HG03432 (cell line): ENCODE measurements around the gene PCBP2.
"Not testable (repeated sequence)": the region's sequence is repeated elsewhere in the genome, so short reads cannot be mapped to it uniquely, and the experiment has no call there.

Source experiments
- ATAC-seq: cut with Tn5 transposase; IDR thresholded peaks from one replicate; pipeline ENCODE4 v1.9.1; 2021; ENCODE audit warnings: mild to moderate bottlenecking, moderate library complexity; ENCODE audit not compliant: unreplicated experiment

The PCBP2 gene

DNA sequence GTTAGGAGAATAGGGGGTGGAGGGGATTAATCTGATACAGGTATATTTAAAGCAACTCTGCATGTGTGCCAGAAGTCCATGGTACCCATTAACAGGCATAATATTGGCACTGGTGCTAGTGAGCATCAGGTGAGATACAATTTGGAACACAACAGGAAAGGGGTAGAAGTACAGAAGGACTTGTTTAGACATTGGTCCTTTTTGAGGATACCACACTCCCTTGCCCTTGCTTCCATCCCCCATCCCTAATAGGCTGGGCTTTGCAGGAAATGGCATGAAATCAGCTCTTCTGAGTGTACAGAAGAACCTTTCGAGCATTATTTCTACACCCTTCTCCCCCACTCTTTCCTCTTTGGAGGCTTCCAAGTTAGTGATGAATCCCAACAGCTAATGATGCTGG, 16.4 kb downstream of the PCBP2 start:
- no peak for ATAC-seq

DNA sequence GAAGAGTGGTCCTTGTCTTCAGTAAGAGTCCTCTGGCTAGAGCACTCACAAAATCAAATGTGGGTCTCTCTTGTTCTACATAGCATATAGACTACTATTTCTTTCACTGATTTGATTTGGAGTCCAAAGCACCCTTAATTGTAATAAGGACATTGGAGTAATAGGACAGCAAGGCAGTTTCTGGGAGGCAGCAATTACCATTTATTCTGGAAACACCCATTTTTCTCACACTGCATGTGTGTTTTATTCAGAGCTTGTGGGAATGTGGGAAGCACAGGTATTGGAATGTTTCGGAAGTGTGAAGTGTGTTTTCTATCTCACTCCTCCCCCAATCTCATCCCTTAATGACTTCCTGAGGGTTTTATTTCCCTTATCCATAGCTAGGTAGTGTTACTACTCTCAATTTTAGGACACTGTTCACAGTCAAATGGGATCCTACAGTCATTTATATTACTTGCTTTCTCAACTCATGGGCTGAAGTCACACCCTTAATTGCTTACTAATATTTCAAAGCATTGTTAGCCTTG, 20.2 kb downstream of the PCBP2 start:
- no peak for ATAC-seq

DNA sequence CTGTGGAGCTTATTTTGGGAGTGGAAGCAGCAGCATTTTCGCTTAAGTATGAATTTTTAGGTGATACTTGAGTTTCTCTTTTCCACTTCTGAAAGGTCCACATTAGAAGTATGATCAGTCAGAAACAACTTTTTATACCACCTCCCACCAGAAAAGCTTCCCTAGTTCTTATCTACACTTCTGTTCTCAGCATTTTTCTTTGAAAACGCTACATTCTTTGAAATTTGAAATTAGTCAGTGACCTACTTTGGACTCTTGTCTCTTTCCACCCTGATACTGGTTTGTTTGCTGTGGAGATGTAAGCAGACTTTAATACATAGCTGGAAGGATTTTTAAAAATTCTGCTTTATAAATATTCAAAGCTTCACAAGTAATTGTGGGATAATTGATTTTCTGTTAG, 22.2 kb downstream of the PCBP2 start:
- no peak for ATAC-seq

DNA sequence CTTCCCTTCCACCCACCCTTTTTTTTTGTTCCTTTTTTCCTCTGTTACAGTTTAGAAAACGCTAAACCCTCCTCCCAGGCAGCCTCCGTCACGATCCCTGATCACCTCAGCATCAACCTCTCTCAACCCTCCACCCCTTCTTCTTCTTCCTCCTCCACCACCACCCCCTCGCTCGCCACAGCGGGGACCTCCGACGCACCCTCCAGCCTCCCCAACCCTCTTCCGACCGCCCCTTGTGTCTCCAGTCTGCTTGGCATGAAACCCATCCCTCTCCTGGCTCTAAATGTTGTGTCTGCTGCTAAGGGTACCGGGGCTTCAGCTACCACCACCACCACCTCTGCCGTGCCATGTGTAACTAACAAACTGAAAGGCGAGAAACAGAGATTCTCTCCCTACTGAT, 22.9 kb downstream of the PCBP2 start:
- ATAC-seq = no peak

DNA sequence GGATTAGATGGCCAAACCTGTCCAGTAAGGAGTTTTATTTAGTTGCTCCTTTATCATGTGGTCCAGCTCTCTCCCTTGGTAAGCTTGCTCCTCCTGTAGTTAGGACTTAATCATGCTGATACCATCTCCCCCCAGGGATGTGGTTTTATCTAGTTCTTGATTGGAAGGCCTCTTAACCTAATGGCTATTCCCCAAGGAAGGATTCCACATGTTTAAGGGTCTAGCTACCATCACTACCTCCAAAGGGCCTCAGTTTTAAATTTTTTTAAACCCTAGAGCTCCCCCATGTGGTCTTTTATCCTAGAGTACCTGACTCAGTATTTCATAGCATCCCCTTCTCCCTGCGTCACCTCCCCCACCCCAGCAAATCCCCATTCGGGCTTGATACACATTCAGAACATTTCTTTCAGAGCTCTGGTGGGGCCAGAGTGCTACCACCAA, 24.9 kb downstream of the PCBP2 start:
- no peak for ATAC-seq

DNA sequence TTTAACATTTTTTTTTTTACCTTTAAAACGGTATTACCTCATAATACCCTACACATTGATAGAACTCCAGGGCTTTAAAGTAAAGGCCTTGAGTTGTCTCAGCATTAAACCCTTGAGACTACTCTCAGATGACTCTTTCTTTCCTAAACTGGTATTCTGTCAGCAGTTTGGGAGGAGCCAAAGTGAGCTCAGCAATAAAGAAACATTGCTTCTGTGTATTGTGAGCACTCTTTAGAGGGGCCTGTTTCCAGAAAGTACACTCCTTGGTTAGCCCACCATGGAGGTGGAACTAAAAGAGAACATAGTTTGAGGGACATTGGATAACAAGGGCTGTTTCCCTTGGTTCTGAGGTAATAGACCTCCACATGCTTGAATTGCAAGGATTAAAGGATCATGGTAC, 27.0 kb downstream of the PCBP2 start:
- no peak for ATAC-seq

DNA sequence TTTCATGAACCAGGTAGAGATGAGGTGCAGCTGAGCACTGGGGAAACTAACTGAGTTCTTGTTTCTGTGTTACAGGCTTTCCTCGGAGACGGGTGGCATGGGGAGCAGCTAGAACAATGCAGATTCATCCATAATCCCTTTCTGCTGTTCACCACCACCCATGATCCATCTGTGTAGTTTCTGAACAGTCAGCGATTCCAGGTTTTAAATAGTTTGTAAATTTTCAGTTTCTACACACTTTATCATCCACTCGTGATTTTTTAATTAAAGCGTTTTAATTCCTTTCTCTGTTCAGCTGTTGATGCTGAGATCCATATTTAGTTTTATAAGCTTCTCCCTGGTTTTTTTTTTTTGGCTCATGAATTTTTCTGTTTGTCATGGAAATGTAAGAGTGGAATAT, 27.4 kb downstream of the PCBP2 start:
- ATAC-seq = no peak

DNA sequence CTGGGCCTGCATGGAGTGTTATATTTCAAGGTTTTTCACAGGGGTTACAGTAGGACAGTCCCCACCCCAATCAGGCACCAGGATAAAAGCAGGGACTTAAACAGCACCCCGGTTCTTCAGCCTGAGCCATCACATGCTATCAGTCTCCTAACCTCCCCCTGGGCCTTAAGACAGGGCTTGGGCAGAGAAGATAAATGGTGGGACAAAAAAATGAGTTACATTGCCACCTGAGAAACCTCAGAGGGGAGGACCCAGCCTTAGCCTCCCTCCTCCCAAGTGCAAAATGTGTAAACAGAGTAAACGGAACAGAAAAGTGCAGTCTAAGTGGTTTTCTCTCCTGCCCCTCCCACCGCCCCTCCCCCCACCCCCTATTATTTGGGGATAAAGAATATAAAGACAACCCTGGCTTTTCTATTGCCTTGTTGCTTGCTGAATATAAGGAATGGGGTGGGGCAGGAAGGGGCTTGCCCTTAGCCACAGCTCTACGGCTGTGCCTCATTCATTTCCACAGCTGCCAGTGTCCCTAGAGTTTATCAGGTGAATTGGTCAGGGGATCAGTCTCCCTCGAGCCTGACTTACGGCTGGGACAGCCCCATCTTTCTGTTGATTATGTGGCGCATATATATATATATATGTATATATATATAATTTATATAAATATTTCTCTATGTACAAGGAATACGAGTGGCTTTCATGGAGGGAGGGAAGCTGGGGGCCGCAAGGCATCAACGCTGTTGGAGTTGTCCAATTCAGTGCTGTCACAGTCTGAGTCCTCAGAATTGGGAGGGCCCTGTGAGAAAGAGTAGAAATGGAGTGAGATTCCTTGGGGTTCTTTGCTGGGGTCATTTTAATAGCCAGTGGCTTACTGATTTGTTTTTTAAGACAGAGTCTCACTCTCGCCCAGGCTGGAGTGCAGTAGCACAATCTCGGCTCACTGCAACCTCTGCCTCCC, 28.9 kb downstream of the PCBP2 start:
- ATAC-seq = no peak

DNA sequence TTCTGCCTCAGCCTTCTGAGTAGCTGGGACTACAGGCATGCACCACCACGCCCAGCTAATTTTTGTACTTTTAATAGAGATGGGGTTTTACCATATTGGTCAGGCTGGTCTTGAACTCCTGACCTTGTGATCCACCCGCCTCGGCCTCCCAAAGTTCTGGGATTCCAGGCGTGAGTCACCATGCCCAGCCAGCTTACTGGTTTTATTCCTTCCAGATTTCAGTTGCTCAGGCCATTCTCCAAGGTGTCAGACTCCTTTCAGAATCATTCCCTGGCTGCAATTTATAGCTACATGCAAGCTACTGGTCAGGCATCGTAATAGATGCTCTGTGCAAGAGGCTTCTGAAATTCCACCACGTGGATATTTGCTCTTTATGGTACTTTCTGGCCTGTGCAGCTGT, 29.6 kb downstream of the PCBP2 start:
- ATAC-seq = not testable (repeated sequence)

DNA sequence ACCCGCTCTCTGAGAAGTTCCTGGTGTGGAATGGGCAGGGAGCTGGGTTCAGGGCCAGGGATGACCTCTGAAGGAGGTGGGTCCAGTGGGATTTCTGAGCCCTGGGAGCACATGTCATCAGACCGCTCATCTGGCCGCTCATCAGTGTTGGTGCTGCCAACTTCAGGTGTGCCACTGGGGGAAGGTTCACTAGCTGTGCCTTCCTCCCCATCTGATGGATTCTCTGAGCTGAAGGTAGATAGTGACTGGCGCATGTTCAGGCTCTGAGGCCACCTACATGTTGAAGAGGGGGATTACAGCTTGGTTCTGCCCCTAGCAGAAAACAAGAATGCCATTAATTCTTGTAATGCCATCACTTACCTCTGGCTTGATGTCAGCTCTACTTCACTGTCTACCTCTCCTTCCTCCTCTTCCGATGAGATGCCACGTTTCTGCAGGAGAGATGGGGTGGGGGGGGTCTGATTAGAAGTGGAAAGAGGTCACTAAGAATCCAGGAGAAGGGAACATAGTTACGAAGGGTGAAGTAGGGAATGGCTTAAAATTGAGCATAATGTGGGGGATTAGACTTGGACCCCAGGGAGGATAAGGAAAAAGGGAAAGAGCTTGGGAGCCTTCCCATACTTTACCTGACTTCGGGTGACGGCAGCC, 30.2 kb downstream of the PCBP2 start:
- no peak for ATAC-seq

DNA sequence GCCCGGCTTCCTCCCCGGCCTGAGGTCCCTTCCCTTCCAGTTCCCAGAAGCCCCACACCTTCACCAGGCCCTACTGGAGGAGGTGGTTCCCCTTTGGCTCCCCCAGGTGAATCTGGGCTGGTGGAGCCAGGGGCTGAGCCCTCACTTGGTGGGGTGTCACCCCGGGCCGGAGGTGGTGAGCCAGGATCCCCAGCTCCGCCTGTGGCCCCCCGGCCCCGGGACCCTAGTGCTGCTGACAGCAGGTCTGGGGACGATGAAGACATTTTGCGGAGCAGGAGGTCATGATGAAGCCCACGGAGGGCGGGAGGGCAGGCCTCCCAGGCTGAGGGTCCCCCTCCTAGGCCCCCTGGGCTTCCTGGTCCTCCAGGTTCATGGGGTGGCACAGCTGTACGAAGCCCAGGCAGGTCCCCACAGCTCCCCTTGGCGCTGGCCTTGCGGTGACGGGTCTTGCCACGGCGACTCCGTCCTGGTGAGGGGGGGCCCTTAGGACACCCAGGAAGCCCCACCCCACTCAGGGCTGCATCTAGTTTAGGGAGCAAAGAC, 30.8 kb downstream of the PCBP2 start:
- no peak for ATAC-seq

DNA sequence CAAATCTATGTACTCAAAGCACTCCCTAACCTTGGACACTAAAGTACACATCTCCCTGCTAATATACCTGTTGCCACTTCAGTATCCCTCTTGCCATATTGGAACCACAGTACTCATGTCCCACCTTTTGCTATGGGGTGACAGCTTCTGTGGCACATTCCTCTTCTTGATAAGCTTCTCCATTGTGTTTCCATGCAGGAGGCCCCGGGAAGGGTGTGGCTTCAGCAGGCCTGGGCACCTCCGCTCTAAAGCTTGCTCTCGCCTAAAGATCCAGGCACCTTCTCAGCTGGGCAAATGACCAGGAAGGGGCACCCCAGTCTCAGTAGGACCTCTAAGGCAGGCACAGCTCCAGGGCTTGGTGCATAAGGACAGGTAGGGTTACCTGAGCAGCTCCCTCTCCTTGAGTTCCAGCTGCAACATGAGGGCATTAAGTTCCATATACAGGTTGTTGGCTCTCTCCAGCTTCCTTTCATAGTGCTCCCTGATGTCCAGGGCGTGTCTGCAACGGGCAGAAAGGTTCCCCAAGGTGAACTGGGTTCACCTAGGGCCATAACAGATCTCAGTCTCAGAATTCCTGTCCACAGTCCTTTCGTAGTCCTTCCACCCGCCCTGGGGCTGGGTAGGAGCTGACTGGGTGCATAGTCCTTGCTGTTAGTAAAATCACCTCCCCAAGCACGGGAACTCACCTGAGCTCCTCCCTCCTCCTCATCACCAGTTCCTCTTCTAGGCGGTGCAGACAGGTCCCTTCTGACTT, 31.5 kb downstream of the PCBP2 start:
- ATAC-seq = no peak

DNA sequence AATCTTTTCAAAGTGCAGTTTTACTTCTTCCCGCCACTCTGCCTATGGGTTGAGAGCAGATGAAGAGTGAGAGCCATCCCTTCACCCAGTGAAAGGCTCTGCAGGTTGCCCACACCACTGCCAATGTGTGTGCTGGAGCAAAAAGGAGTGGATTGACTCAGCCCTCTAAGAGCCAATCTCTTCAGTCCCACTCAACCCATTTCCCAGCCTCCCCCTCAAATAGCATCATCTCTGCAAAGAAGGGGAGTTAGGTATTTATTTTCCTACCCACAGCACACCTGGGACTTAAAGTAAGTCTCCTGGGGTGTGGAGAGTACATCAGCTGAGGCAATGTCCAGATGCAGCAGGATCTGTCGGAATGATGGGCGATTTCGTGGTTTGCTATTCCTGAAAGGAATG, 32.1 kb downstream of the PCBP2 start:
- no peak for ATAC-seq

DNA sequence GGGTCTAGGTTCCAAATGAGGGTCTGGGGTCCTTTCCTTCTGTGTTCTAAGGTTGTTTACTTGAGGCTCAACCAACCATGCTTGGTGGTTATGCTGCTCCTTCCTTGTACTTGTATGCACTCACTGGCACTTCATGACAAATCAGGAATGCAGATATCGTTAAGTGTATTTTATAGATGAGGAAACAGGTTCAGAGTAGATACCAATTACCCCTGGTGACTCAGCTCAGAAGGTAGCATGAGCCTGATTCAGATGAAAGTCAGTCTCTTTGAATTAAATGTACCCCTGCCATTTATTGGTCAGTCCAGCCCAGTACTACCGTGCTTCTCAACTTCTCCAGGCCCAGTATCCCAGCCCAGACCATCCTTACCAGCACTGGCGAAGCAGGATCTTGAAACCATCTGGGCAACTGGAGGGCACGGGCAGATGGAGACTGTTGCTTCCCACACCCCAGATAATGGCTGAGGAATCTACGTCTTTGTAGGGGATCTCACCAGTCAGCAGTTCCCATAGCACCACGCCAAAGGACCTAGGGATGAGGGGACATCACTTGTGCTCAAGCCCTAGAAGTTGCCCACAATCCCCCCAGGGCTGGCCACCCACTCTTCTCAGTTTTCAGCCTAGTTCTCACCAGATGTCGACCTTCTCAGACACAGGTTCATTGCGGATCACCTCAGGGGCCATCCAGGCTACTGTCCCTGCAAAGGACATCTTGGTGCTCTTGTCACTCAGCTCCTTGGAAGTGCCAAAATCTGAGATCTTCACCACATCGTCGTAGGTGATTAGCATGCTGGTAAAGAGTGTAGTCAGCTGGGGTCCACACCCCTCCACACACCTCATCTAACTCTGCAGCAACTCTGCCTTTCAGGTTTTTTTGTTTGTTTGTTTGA, 33.0 kb downstream of the PCBP2 start:
- ATAC-seq = no peak

DNA sequence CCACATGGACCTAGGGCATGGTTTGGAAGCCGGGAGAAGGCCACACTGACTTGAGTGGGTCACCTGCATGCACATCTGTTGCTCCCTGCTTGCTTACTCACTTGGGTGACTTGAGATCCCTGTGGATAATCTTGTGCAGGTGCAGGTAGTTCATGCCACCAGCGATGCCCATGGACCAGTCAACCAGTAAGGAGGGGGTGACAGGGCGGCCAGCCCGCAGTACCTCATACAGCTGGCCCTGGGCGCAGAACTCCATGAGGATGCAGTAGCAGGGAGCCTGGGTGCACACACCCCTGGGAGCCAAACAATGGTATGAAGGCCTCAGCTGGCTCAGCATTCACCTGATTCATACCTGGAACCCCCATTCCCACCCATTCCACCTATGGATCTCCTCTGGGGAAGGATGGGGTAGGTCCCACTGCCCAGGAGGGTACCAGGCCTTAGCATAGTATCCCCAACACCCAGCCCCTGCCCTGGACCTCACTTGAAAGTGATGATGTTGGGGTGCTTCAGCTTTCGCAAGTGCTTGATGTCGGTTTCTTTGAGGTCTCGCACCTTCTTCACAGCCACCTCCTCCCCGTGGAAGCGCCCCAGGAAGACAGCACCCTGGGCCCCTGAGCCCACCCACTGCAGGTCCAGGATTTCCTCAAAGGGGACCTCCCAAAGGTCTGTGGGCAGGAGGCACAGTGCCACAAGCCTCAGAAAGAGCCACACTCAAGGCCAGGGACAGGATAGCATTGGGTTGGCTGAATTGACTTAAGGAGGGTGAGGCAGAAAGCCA, 34.2 kb downstream of the PCBP2 start:
- ATAC-seq = no peak

DNA sequence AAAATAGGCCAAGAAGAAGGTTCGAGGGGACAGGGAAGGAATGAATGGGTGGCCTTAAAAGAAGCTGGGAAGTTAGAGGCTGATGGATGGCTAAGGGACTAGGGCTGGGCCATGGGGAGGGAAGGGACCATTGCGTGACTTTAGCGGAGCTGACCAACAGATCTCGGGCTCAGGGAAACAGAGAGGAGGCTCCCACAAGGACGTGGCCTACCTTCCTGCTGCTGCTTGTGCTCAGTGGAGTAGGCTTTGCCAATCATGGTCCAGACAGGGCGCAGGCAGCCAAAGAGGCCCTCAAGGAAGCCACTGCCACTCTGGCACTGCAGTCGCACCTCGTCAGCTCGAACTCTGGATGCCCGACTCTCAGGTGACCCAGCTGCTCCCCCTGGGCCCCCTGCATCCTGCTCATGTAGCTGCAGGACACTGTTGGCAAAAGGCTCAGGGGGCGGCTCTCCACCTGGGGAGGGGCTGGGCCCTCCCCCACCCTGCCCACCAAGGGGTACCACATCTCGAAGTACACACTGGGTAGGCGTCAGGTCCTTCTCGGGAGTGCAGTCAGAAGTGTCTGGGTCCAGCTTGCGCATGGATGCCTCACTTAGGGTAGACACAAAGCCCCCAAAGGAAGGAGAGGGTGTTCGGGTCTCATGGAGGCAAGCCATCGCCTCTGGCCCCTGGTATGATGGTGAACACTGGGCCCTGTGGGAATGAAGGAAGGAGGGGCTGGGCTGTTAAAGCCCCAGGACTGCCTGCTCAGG, 35.0 kb downstream of the PCBP2 start:
- ATAC-seq = no peak

DNA sequence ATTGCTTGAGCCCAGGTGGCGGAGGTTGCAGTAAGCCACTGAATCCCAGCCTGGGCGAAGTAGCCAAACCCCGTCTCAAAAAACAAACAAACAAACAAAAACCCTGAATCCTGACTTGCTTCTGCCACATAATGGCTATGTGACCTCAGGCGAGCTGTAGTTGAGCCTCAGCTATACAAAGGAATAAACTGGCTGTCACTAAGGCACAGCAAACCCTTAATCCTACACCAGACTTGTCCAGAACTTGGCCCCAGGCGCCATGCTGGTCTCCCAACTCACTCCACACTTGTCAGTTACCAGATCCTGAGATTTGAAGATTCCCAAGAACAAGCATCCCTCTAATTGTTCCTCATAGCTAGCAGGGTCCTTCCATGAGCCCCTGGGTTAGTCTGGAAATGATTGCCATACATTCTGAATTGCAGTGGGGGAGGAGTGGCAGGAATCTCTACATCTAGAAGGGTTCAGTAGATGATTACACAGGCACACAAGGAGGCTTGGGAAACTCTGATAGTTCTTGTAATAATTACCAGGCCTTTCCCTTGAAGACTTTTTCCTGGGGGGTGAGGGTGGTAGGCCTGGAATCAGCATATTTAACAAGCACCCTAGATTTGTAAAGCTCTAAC, 37.5 kb downstream of the PCBP2 start:
- ATAC-seq = no peak

DNA sequence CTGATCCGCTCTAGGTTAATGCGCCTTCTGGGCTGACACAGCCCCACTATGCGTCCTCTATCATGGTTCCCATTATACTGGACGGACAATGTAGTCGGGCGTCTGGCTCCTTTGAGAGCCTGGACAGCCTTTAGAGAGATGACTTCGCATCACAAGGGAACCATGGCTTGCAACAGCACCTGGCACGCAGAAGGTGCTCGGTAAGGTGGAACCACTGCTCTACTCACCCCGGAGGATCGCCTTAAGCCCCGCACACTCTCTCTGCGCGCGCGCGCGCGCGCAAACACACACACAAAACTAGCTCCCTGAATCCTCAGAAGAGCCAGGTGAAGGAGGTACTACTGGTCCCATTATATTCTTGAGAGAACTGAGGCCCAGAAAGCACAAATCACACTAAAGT, 40.3 kb downstream of the PCBP2 start:
- ATAC-seq = no peak
